Natural killer cell treated with Interleukin-12 subunit alpha and Interleukin-12 subunit beta and Interleukin-15 and Interleukin-18, amount 100 ng/mL, for 72 hours (primary cell): ENCODE measurements around the gene GAS2. TPM values are rescaled to one million over a fixed set of nuclear protein-coding genes. Genes with fewer than 3 reads are reported as not detected.
A peak's percentile ranks its signal among the peaks of the same experiment; 100 is the strongest.

Experiments used
- ATAC-seq, 2 donors: fragments of 150-1000 bp; cut with Tn5 transposase in 1 of 2; sonication (Bioruptor Pico), chemical (Tn5 transposase) in 1 of 2; 2 replicates each; pipeline ENCODE4 v1.10.0; 2021
- DNase-seq: peaks from one replicate; pipeline ENCODE4 v3.0.0; 2022; ENCODE audit warnings: low spot score
- H3K27ac Mint-ChIP-seq, 2 donors: 1 replicate in 1 of 2; 2 replicates in 1 of 2; pipeline ENCODE4 v1.8.0; 2022; ENCODE audit warnings: mixed read lengths in 2 of 2, mild to moderate bottlenecking in 1 of 2, moderate library complexity in 1 of 2
- H3K27me3 Mint-ChIP-seq, 2 donors: 1 replicate in 1 of 2; 2 replicates in 1 of 2; pipeline ENCODE4 v1.8.0; 2022; ENCODE audit warnings: mixed read lengths in 2 of 2
- H3K36me3 Mint-ChIP-seq: one replicate; pipeline ENCODE4 v1.8.0; 2022; ENCODE audit warnings: mixed read lengths
- H3K4me1 Mint-ChIP-seq, 2 donors: 1 replicate in 1 of 2; 2 replicates in 1 of 2; pipeline ENCODE4 v1.8.0; 2022; ENCODE audit warnings: low read depth in 2 of 2, mixed read lengths in 2 of 2, mild to moderate bottlenecking in 1 of 2
- H3K4me3 Mint-ChIP-seq: one replicate; pipeline ENCODE4 v1.8.0; 2022; ENCODE audit warnings: mixed read lengths
- H3K9me3 Mint-ChIP-seq: 2 replicates; pipeline ENCODE4 v1.8.0; 2022; ENCODE audit warnings: mixed read lengths
- total RNA-seq, 2 donors: library from RNA; stranded (reverse); gene quantifications; one replicate each; pipeline ENCODE4 v1.2.3, GENCODE V29; 2022

Gene GAS2
- total RNA-seq, 2 donors from 2014 or later = 0.76 to 2.4 TPM

- Mint-ChIP-seq H3K27ac (peak overlapping the region in 1 of 2 donors; percentile 68), H3K36me3 (peaks cover 6% of the 10 kb centered on the region), H3K4me1 (peaks cover 20 to 22% of the 10 kb centered on the region in 2 donors), H3K4me3 (peak overlapping the region; percentile 31), H3K9me3 (no peaks in the 10 kb centered on the region), H3K27me3 (peaks cover 11 to 12% of the 10 kb centered on the region in 2 donors)
- ATAC-seq (peak in 1 of 2 donors; percentile 70), DNase-seq (no peak)
Observed at GRCh38 chr11:22657101-22657694, 9.2 kb upstream of the GAS2 start.

- ATAC-seq (no peak), DNase-seq (no peak)
- Mint-ChIP-seq H3K4me3 (no peak overlapping the region), H3K27ac (no peak overlapping the region), H3K4me1 (peaks cover 20 to 22% of the 10 kb centered on the region in 2 donors), H3K36me3 (no peaks in the 10 kb centered on the region), H3K27me3 (peaks cover 7 to 9% of the 10 kb centered on the region in 2 donors), H3K9me3 (no peaks in the 10 kb centered on the region)
Observed at GRCh38 chr11:22659783-22660182, 6.6 kb upstream of the GAS2 start.

- DNase-seq (no peak), ATAC-seq (peak; percentile 45 to 49)
- Mint-ChIP-seq H3K36me3 (no peaks in the 10 kb centered on the region), H3K9me3 (no peaks in the 10 kb centered on the region), H3K27ac (no peak overlapping the region), H3K4me1 (peaks cover 7 to 10% of the 10 kb centered on the region in 2 donors), H3K27me3 (peaks cover 31 to 42% of the 10 kb centered on the region in 2 donors), H3K4me3 (peak overlapping the region; percentile 10)
Observed at GRCh38 chr11:22666688-22667439, 453 bp downstream of the GAS2 start.

GRCh38 chr11:22668005-22668796 is 1.8 kb downstream of the GAS2 start:
- H3K9me3 Mint-ChIP-seq = no peaks in the 10 kb centered on the region
- DNase-seq (no peak), ATAC-seq (no peak)
- no peak overlapping the region for H3K4me3 Mint-ChIP-seq
- H3K27ac Mint-ChIP-seq = no peak overlapping the region
- peaks cover 7 to 10% of the 10 kb centered on the region in 2 donors for H3K4me1 Mint-ChIP-seq
- no peaks in the 10 kb centered on the region for H3K36me3 Mint-ChIP-seq
- H3K27me3 Mint-ChIP-seq = peaks cover 34 to 50% of the 10 kb centered on the region in 2 donors

- H3K27me3 Mint-ChIP-seq = peaks cover 34 to 50% of the 10 kb centered on the region in 2 donors
- H3K27ac Mint-ChIP-seq = no peak overlapping the region
- ATAC-seq (no peak), DNase-seq (no peak)
- H3K4me1 Mint-ChIP-seq = peaks cover 7 to 10% of the 10 kb centered on the region in 2 donors
- no peaks in the 10 kb centered on the region for H3K9me3 Mint-ChIP-seq
- no peak overlapping the region for H3K4me3 Mint-ChIP-seq
- no peaks in the 10 kb centered on the region for H3K36me3 Mint-ChIP-seq
Observed at GRCh38 chr11:22669368-22669767, 3.0 kb downstream of the GAS2 start.

- H3K4me1 Mint-ChIP-seq = peaks cover 7 to 10% of the 10 kb centered on the region in 2 donors
- peaks cover 32 to 40% of the 10 kb centered on the region in 2 donors for H3K27me3 Mint-ChIP-seq
- no peaks in the 10 kb centered on the region for H3K9me3 Mint-ChIP-seq
Observed at GRCh38 chr11:22670830-22671229, 4.4 kb downstream of the GAS2 start.

GRCh38 chr11:22671751-22672150 is 5.3 kb downstream of the GAS2 start:
- Mint-ChIP-seq H3K27me3 (peaks cover 28 to 32% of the 10 kb centered on the region in 2 donors), H3K27ac (no peak overlapping the region), H3K4me1 (peaks cover 4 to 10% of the 10 kb centered on the region in 2 donors), H3K9me3 (no peaks in the 10 kb centered on the region), H3K36me3 (no peaks in the 10 kb centered on the region), H3K4me3 (no peak overlapping the region)
- DNase-seq (no peak), ATAC-seq (no peak)

More at GRCh38 chr11:22670830-22671229, 4.4 kb downstream of the GAS2 start:
- Mint-ChIP-seq H3K36me3 (no peaks in the 10 kb centered on the region), H3K4me3 (no peak overlapping the region), H3K27ac (no peak overlapping the region)
- ATAC-seq (no peak), DNase-seq (no peak)

- ATAC-seq (no peak), DNase-seq (no peak)
- Mint-ChIP-seq H3K27me3 (peaks cover 18 to 26% of the 10 kb centered on the region in 2 donors), H3K9me3 (no peaks in the 10 kb centered on the region), H3K4me1 (no peaks in the 10 kb centered on the region), H3K4me3 (no peak overlapping the region), H3K27ac (no peak overlapping the region), H3K36me3 (no peaks in the 10 kb centered on the region)
Observed at GRCh38 chr11:22674470-22675439, 8.3 kb downstream of the GAS2 start.

GRCh38 chr11:22677153-22677903 is 10.9 kb downstream of the GAS2 start:
- Mint-ChIP-seq H3K4me3 (no peak overlapping the region), H3K4me1 (no peaks in the 10 kb centered on the region), H3K36me3 (no peaks in the 10 kb centered on the region), H3K27ac (no peak overlapping the region), H3K27me3 (peaks cover 13 to 17% of the 10 kb centered on the region in 2 donors), H3K9me3 (no peaks in the 10 kb centered on the region)
- ATAC-seq (no peak), DNase-seq (no peak)

GRCh38 chr11:22680628-22681027 is 14.2 kb downstream of the GAS2 start:
- Mint-ChIP-seq H3K4me3 (no peak overlapping the region), H3K27ac (no peak overlapping the region), H3K36me3 (no peaks in the 10 kb centered on the region), H3K27me3 (peaks cover 16 to 28% of the 10 kb centered on the region in 2 donors), H3K4me1 (no peaks in the 10 kb centered on the region), H3K9me3 (no peaks in the 10 kb centered on the region)
- no peak for ATAC-seq
- DNase-seq = no peak

GRCh38 chr11:22681281-22681812 is 14.9 kb downstream of the GAS2 start:
- Mint-ChIP-seq H3K27ac (no peak overlapping the region), H3K9me3 (no peaks in the 10 kb centered on the region), H3K4me3 (no peak overlapping the region), H3K36me3 (no peaks in the 10 kb centered on the region), H3K4me1 (no peaks in the 10 kb centered on the region), H3K27me3 (peaks cover 14 to 28% of the 10 kb centered on the region in 2 donors)
- no peak for DNase-seq
- ATAC-seq = no peak

- Mint-ChIP-seq H3K27me3 (peaks cover 8 to 16% of the 10 kb centered on the region in 2 donors), H3K9me3 (no peaks in the 10 kb centered on the region), H3K4me1 (no peaks in the 10 kb centered on the region), H3K36me3 (no peaks in the 10 kb centered on the region), H3K4me3 (no peak overlapping the region), H3K27ac (no peak overlapping the region)
- ATAC-seq = no peak
- no peak for DNase-seq
Observed at GRCh38 chr11:22684082-22684481, 17.7 kb downstream of the GAS2 start.
